Left ventricle myocardium inferior (tissue), 1 donor: ENCODE measurements around the gene LTBP1. TPM values are rescaled to one million over a fixed set of nuclear protein-coding genes. Genes with fewer than 3 reads are reported as not detected.
A peak's percentile ranks its signal among the peaks of the same experiment; 100 is the strongest.

ENCODE experiments used
- DNase-seq: peaks from one replicate; pipeline ENCODE4 v3.0.0-alpha.2; 2020
- H3K27ac ChIP-seq: fragments of 200-600 bp; replicated peaks from 2 replicates; pipeline ENCODE4 v1.8.0; 2021
- H3K27me3 ChIP-seq: fragments of 200-600 bp; 2 replicates; pipeline ENCODE4 v1.8.0; 2021; ENCODE audit warnings: low read depth
- H3K36me3 ChIP-seq: fragments of 200-600 bp; 2 replicates; pipeline ENCODE4 v1.8.0; 2021
- H3K4me1 ChIP-seq: fragments of 200-600 bp; 2 replicates; pipeline ENCODE4 v1.8.0; 2021
- H3K4me3 ChIP-seq: fragments of 200-600 bp; 2 replicates; pipeline ENCODE4 v1.8.0; 2021; ENCODE audit warnings: mild to moderate bottlenecking, moderate library complexity
- H3K9me3 ChIP-seq: fragments of 200-600 bp; replicated peaks from 2 replicates; pipeline ENCODE4 v1.8.0; 2021
- intact Hi-C: fragments of 100-400 bp; cut with micrococcal nuclease; formaldehyde crosslinking; loops from one replicate; pipeline ENCODE4 v1.11.0; 2022
- total RNA-seq: library from RNA; stranded (reverse); fragmentation: NEBNext Ultra II Directional; extraction: Animal tissue kit (Norgen Biotek cat#: 25700); gene quantifications from one replicate; pipeline ENCODE4 v1.2.1, GENCODE V29; 2021
- TF ChIP-seq, protein P1 (sequence below): fragments of 200-600 bp; IDR thresholded peaks from 2 replicates; pipeline ENCODE4 v1.8.0; 2021; ENCODE audit warnings: antibody characterized with exemption, mild to moderate bottlenecking, borderline replicate concordance
- donor health status: DM: no; HTN: yes; CAD: no; lungs with severe emphysema.

The LTBP1 gene
- total RNA-seq, 1 donor from 2014 or later = 88.9 TPM

DNA sequence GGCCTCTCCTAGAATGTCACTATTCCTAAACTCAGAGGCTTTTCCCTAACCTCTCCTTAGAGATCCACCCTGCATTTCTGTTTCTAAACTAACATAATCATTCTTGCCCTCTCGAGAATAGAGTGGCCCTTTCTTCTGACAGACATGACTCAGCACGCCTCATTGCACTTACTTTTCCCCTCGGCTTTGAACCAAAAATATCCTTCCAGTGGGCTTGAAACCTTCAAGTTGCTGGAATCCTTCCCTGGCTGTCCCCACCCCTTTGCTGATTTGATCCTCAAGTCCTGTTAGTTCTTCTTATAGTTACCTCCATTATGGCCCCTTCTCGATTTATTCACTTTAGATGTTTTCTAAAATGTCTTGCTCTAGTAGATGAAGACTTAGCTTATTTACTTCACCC, 158.0 kb downstream of the LTBP1 start:
- Histone ChIP-seq H3K4me1 (peaks cover 66% of the 10 kb centered on the region), H3K27ac (peak overlapping the region; percentile 17)

DNA sequence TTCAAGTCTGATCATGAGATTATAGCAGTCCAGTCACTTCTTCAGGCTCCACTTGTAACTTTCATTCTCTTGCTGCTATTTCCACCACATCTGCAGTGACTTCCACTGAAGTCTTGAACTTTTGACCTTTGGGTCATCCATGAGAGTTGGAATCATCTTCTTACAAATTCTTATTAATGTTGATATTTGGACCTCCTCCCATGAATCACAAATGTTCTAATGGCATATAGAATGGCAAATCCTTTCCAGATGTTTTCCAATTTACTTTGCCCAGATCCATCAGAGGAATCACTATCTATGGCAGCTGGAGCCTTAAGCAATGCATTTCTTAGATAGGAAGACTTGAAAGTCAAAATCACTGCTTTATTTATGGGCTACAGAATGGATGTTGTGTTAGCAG, 159.4 kb downstream of the LTBP1 start:
- TF ChIP-seq, protein P1, sequence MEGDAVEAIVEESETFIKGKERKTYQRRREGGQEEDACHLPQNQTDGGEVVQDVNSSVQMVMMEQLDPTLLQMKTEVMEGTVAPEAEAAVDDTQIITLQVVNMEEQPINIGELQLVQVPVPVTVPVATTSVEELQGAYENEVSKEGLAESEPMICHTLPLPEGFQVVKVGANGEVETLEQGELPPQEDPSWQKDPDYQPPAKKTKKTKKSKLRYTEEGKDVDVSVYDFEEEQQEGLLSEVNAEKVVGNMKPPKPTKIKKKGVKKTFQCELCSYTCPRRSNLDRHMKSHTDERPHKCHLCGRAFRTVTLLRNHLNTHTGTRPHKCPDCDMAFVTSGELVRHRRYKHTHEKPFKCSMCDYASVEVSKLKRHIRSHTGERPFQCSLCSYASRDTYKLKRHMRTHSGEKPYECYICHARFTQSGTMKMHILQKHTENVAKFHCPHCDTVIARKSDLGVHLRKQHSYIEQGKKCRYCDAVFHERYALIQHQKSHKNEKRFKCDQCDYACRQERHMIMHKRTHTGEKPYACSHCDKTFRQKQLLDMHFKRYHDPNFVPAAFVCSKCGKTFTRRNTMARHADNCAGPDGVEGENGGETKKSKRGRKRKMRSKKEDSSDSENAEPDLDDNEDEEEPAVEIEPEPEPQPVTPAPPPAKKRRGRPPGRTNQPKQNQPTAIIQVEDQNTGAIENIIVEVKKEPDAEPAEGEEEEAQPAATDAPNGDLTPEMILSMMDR = no peak
- H3K4me3 ChIP-seq = no peak overlapping the region
- peaks cover 64% of the 10 kb centered on the region for H3K4me1 ChIP-seq
- no peak for DNase-seq
- peaks cover 1% of the 10 kb centered on the region for H3K36me3 ChIP-seq
- no peaks in the 10 kb centered on the region for H3K9me3 ChIP-seq
- H3K27ac ChIP-seq = no peak overlapping the region
- H3K27me3 ChIP-seq = no peaks in the 10 kb centered on the region
- intact Hi-C loops = no loop called here

More for the DNA sequence above, 158.0 kb downstream of the LTBP1 start:
- TF ChIP-seq, protein P1 = no peak
- DNase-seq = no peak
- Histone ChIP-seq H3K36me3 (no peaks in the 10 kb centered on the region), H3K27me3 (no peaks in the 10 kb centered on the region), H3K9me3 (no peaks in the 10 kb centered on the region), H3K4me3 (no peak overlapping the region)
- intact Hi-C loops = no loop called here

DNA sequence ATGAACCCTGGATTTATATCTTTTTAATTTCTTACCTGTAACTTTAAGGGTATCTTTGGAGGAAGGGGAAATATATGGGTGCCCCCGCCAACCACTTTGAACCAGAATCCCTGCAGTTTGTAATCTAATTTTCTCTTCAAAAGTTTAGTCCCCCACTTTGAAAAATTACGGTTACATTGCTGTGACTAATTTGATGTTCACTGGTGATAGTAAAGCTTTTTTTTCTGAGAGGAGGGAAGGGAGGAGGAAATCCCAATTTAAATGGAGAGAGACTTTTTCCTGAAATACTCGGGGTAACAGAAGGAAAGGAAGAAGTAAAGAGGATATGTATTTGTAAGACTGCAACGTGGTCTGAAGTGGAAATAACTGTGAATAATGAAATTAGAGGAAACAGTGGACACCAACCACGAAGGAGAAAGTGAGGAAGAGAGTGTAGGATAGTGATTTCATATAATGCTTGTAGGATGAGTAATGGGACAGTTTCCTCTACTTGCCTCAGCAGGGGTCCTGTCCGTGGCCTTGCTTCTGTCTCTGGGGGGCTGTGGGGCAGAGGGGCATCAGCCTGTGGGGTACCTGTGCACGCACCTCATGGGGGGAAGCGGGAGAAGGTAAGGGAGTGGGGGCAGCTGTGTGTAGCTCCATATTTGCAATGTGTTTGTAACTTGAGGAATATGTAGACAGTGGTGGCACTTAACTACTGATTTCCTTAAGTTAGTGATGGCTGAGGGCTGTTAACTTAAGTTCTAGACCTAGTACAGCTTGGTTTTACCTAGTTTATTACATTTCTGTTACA, 161.1 kb downstream of the LTBP1 start:
- intact Hi-C loops = no loop called here

DNA sequence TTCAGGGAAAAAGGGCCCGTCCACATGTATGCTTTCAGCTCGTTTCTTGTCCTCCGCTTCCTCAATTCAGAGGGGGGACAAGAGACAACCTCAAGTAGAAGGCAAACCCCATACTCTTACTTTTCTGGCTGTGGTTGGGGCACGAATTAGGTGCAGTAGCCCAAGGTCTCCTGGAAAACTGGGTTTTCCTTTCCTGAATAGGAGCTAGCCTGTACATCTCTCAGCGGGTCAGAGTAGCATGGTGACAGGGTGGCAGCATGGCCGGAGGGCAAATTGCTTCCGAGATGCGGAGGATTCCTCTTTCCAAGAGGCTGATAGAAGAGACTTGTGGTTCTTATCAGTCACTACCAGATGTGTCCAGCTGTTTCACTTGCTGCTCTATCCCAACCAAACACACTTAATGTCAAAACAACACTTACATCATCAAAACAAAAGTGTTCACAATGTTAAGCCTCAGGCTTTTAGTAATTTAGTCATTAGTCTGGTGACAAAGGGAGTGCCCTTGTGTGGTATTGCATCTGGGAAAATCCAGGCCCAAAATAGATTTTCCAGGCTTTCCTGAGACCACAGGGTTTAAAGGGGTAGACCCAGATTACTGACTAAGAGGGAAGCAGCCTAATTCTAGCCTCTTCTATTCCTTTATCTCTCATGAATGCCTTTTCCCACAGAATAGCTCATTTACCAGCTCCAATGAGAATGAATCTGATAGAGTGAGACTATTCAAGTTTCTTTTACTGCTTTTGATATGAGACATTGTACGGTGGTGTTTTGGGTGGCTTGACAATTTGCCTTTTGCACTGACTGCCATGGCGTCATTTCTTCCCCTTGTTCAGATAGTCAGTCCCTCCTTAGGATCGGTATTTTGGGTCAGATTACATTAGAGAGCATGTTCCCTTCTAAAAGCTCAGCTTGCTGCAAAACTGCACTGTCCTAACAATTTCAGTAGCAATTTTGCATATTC, 162.0 kb downstream of the LTBP1 start:
- peaks cover 54% of the 10 kb centered on the region for H3K4me1 ChIP-seq
- TF ChIP-seq, protein P1 = no peak
- DNase-seq = no peak
- intact Hi-C loops = no loop called here
- no peaks in the 10 kb centered on the region for H3K27me3 ChIP-seq
- H3K36me3 ChIP-seq = peaks cover 7% of the 10 kb centered on the region
- no peak overlapping the region for H3K4me3 ChIP-seq
- peak overlapping the region; percentile 61 for H3K27ac ChIP-seq
- H3K9me3 ChIP-seq = no peaks in the 10 kb centered on the region

More for the DNA sequence above, 161.1 kb downstream of the LTBP1 start:
- no peaks in the 10 kb centered on the region for H3K9me3 ChIP-seq
- no peaks in the 10 kb centered on the region for H3K27me3 ChIP-seq
- no peak for DNase-seq
- peaks cover 57% of the 10 kb centered on the region for H3K4me1 ChIP-seq
- no peak overlapping the region for H3K4me3 ChIP-seq
- peak overlapping the region; percentile 61 for H3K27ac ChIP-seq
- H3K36me3 ChIP-seq = peaks cover 7% of the 10 kb centered on the region
- TF ChIP-seq, protein P1 = no peak

DNA sequence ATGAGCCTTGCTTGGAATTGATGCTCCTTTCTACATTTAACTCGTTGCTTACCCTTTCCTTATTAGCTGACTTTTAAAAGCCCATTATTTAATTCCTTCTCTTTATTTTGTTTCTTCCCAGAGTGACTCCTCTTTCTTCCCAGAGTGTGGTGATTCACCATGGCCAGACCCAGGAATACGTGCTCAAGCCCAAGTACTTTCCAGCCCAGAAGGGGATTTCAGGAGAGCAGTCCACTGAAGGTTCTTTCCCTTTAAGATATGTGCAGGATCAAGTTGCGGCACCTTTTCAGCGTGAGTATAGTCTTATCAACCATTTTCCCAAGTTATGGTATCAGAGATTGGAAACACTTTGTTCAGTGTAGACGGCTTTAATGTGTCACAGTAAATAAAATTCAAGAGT, 163.7 kb downstream of the LTBP1 start:
- Histone ChIP-seq H3K4me3 (no peak overlapping the region), H3K27me3 (no peaks in the 10 kb centered on the region), H3K4me1 (peaks cover 41% of the 10 kb centered on the region), H3K9me3 (no peaks in the 10 kb centered on the region), H3K36me3 (peaks cover 7% of the 10 kb centered on the region), H3K27ac (no peak overlapping the region)
- no peak for DNase-seq
- intact Hi-C loops = no loop called here
- TF ChIP-seq, protein P1 = no peak
